A549 treated with dexamethasone at 1 μM for 4 hours (cell line): ENCODE measurements around the gene FAM168A. TPM values are rescaled to one million over a fixed set of nuclear protein-coding genes. Genes with fewer than 3 reads are reported as not detected.

Experiments
- total RNA-seq: library from RNA; stranded (reverse); fragments of 200-300 nt; extraction: Qiagen RNA extraction; gene quantifications from 5 replicates; pipeline ENCODE4 v1.2.3, GENCODE V29; 2022

The FAM168A gene
- 10.4 to 17.0 TPM (median 15.9 TPM) in 5 replicates for total RNA-seq

GRCh38 chr11:73597956-73598718 lies at the start of gene FAM168A:
FAM168A (minus strand) TSS chr11:73598112; CDS start chr11:73468474, 129,638 bp downstream.

GRCh38 chr11:73645972-73646631 lies 48.2 kb upstream of the FAM168A start, which contains the start of gene PLEKHB1:
PLEKHB1 (plus strand) TSS chr11:73646581; CDS start chr11:73646609, 28 bp downstream.

GRCh38 chr11:73376160-73376802 lies 221.6 kb downstream of the FAM168A start, which contains the start of gene RELT:
RELT (plus strand) TSS chr11:73376399; CDS start chr11:73389137, 12,738 bp downstream.

Other genes with a start within 250 kb of the FAM168A start
- gene RELT, start 221.7 kb downstream of the FAM168A start, total RNA-seq = 5.3 to 6.7 TPM (median 6.1 TPM) in 5 replicates
- gene PLEKHB1, start 48.5 kb upstream of the FAM168A start, total RNA-seq = 0.61 to 1.6 TPM (median 1.0 TPM) in 5 replicates
- gene RAB6A, start 163.0 kb upstream of the FAM168A start, total RNA-seq = 58.9 to 73.7 TPM (median 70.5 TPM) in 5 replicates
- 46.0 to 60.4 TPM (median 46.6 TPM) in 5 replicates for gene MRPL48, start 189.8 kb upstream of the FAM168A start, total RNA-seq